ENCODE results near the gene KRTAP9-1.
"Not testable (repeated sequence)": the region's sequence is repeated elsewhere in the genome, so short reads cannot be mapped to it uniquely, and the experiment has no call there.

The KRTAP9-1 gene

GRCh38 chr17:41149652-41149985 is 40.1 kb upstream of the KRTAP9-1 start, which contains the start of gene KRTAP4-5:
Gene KRTAP4-5, minus strand, starts transcription at chr17:41149825. Its CDS starts 58 bp downstream, at chr17:41149767.
- H3K4me3 ChIP-seq (replicated peaks in 1 of 2; ENCODE audit: low read depth in 2 of 2, low read length in 2 of 2), result no peak within 1 kb of the TSS
- DNase-seq (ENCODE audit: low read depth in 2 of 2), result no peak
- TF ChIP-seq CTCF (IDR thresholded peaks at IDR 0.05; ENCODE audit: low read depth, low read length), result no peak

GRCh38 chr17:41150026-41150425 is 39.7 kb upstream of the KRTAP9-1 start:
- no peak for DNase-seq (ENCODE audit: low read depth in 2 of 2)
- no peak for TF ChIP-seq CTCF (IDR thresholded peaks at IDR 0.05; ENCODE audit: low read depth, low read length)
- H3K4me3 ChIP-seq (replicated peaks in 1 of 2; ENCODE audit: low read depth in 2 of 2, low read length in 2 of 2), result no peak overlapping the region

- H3K4me3 ChIP-seq (replicated peaks in 1 of 2; ENCODE audit: low read depth in 2 of 2, low read length in 2 of 2), result no peak overlapping the region
- TF ChIP-seq CTCF (IDR thresholded peaks at IDR 0.05; ENCODE audit: low read depth, low read length), result no peak
- DNase-seq (ENCODE audit: low read depth in 2 of 2), result no peak
Measured at GRCh38 chr17:41151525-41151924, 38.2 kb upstream of the KRTAP9-1 start.

- DNase-seq (ENCODE audit: low read depth in 2 of 2), result no peak
- no peak for TF ChIP-seq CTCF (IDR thresholded peaks at IDR 0.05; ENCODE audit: low read depth, low read length)
- H3K4me3 ChIP-seq (replicated peaks in 1 of 2; ENCODE audit: low read depth in 2 of 2, low read length in 2 of 2), result no peak overlapping the region
Measured at GRCh38 chr17:41153856-41154255, 35.8 kb upstream of the KRTAP9-1 start.

- not testable (repeated sequence) for H3K4me3 ChIP-seq (replicated peaks in 1 of 2; ENCODE audit: low read depth in 2 of 2, low read length in 2 of 2); DNase-seq (ENCODE audit: low read depth in 2 of 2)
Measured at GRCh38 chr17:41160190-41160589, 29.5 kb upstream of the KRTAP9-1 start.

GRCh38 chr17:41160648-41161047 is 29.0 kb upstream of the KRTAP9-1 start, which contains the start of gene KRTAP4-4:
Gene KRTAP4-4, minus strand, starts transcription at chr17:41160748. Its CDS starts 57 bp downstream, at chr17:41160691.
- no peak for TF ChIP-seq CTCF (IDR thresholded peaks at IDR 0.05; ENCODE audit: low read depth, low read length)
- DNase-seq (ENCODE audit: low read depth in 2 of 2), result no peak
- H3K4me3 ChIP-seq (replicated peaks in 1 of 2; ENCODE audit: low read depth in 2 of 2, low read length in 2 of 2), result no peak within 1 kb of the TSS

GRCh38 chr17:41163828-41164227 is 25.9 kb upstream of the KRTAP9-1 start:
- DNase-seq (ENCODE audit: low read depth in 2 of 2), result no peak
- no peak for TF ChIP-seq CTCF (IDR thresholded peaks at IDR 0.05; ENCODE audit: low read depth, low read length)
- H3K4me3 ChIP-seq (replicated peaks in 1 of 2; ENCODE audit: low read depth in 2 of 2, low read length in 2 of 2), result no peak overlapping the region

Data from cardiac fibroblast (primary cell).